GM18868 (cell line): ENCODE results near the gene SPSB3.
"Not testable (repeated sequence)": the region's sequence is repeated elsewhere in the genome, so short reads cannot be mapped to it uniquely, and the experiment has no call there.

Experiments
- ATAC-seq: cut with Tn5 transposase; IDR thresholded peaks from one replicate; pipeline ENCODE4 v1.9.1; 2021; ENCODE audit warnings: mild to moderate bottlenecking, moderate library complexity; ENCODE audit not compliant: unreplicated experiment

SPSB3 gene

GRCh38 chr16:1817276-1817589 is 34.9 kb upstream of the SPSB3 start:
- ATAC-seq, result no peak

- ATAC-seq, result no peak
Measured at GRCh38 chr16:1816396-1817275, 34.3 kb upstream of the SPSB3 start.

GRCh38 chr16:1815461-1815860 is 33.1 kb upstream of the SPSB3 start:
- no peak for ATAC-seq

- ATAC-seq, result no peak
Measured at GRCh38 chr16:1812732-1813163, 30.4 kb upstream of the SPSB3 start.

GRCh38 chr16:1810536-1810935 is 28.2 kb upstream of the SPSB3 start:
- ATAC-seq, result no peak

GRCh38 chr16:1810106-1810505 is 27.7 kb upstream of the SPSB3 start:
- no peak for ATAC-seq

GRCh38 chr16:1809281-1809801 is 27.0 kb upstream of the SPSB3 start:
- no peak for ATAC-seq

- ATAC-seq, result no peak
Measured at GRCh38 chr16:1808691-1809090, 26.3 kb upstream of the SPSB3 start.

- ATAC-seq, result no peak
Measured at GRCh38 chr16:1807626-1808025, 25.3 kb upstream of the SPSB3 start.

GRCh38 chr16:1800701-1801100 is 18.3 kb upstream of the SPSB3 start:
- no peak for ATAC-seq

GRCh38 chr16:1799263-1799662 is 16.9 kb upstream of the SPSB3 start:
- not testable (repeated sequence) for ATAC-seq

GRCh38 chr16:1794908-1795666 is 12.7 kb upstream of the SPSB3 start:
- no peak for ATAC-seq

GRCh38 chr16:1794221-1794871 is 12.0 kb upstream of the SPSB3 start:
- no peak for ATAC-seq

- no peak for ATAC-seq
Measured at GRCh38 chr16:1793578-1794220, 11.3 kb upstream of the SPSB3 start, which contains the start of gene IGFALS. IGFALS (minus strand) TSS chr16:1793705; CDS start chr16:1793652, 53 bp downstream.

- no peak for ATAC-seq
Measured at GRCh38 chr16:1792836-1793577, 10.6 kb upstream of the SPSB3 start.

GRCh38 chr16:1791943-1792812 is 9.8 kb upstream of the SPSB3 start:
- ATAC-seq, result no peak

- no peak for ATAC-seq
Measured at GRCh38 chr16:1791256-1791942, 9.0 kb upstream of the SPSB3 start.

GRCh38 chr16:1790611-1791255 is 8.4 kb upstream of the SPSB3 start:
- no peak for ATAC-seq
